Stomach (tissue), 9 donors: ENCODE data around the gene HK1. TPM values are rescaled to one million over a fixed set of nuclear protein-coding genes. Genes with fewer than 3 reads are reported as not detected.

Experiments
- DNase-seq, 2 donors: peaks; one replicate each; pipeline versions ENCODE4 v3.0.0 to v3.0.0-alpha.2; 2013 to 2019
- H3K27ac ChIP-seq, 5 donors: fragments of 200-600 bp in 4 of 5; sonication (generic) in 4 of 5; one replicate each; pipeline ENCODE4 v1.5.1; 2013 to 2019; ENCODE audit warnings: mild to moderate bottlenecking in 1 of 5, moderate library complexity in 1 of 5
- H3K27me3 ChIP-seq, 3 donors: fragments of 200-600 bp; sonication (generic); one replicate each; pipeline ENCODE4 v1.5.1; 2017 to 2019; ENCODE audit warnings: mixed run types in 1 of 3
- H3K36me3 ChIP-seq, 4 donors: fragments of 200-600 bp; sonication (generic); 1 replicate in 3 of 4; 2 replicates in 1 of 4; pipeline ENCODE4 v1.5.1; 2016 to 2019
- H3K4me1 ChIP-seq, 4 donors: fragments of 200-600 bp; sonication (generic); one replicate each; pipeline ENCODE4 v1.5.1; 2016 to 2019
- H3K4me3 ChIP-seq, 4 donors: fragments of 200-600 bp; sonication (generic) in 3 of 4; one replicate each; pipeline ENCODE4 v1.5.1; 2016 to 2019; ENCODE audit warnings: mild to moderate bottlenecking in 1 of 4
- H3K9me3 ChIP-seq, 4 donors: fragments of 200-600 bp; sonication (generic); one replicate each; pipeline ENCODE4 v1.5.1; 2016 to 2019
- CTCF ChIP-seq, 7 experiments: fragments of 450-650 bp in 4 of 7; fragments of 200-600 bp in 3 of 7; sonication (generic) in 3 of 7; IDR thresholded peaks; one replicate each; pipeline ENCODE4 v1.5.1; 2016 to 2019; ENCODE audit warnings: antibody characterized with exemption in 7 of 7, control low read depth in 2 of 7, mild to moderate bottlenecking in 1 of 7
- EP300 ChIP-seq: sonication (generic); formaldehyde crosslinking; IDR thresholded peaks from one replicate; pipeline ENCODE4 v1.6.1; 2017; ENCODE audit warnings: antibody characterized with exemption
- POLR2A ChIP-seq, 4 donors: fragments of 450-650 bp; IDR thresholded peaks; one replicate each; pipeline ENCODE4 v1.6.1; 2016; ENCODE audit warnings: antibody characterized with exemption in 4 of 4, control low read depth in 2 of 4, mild to moderate bottlenecking in 1 of 4, moderate library complexity in 1 of 4
- POLR2AphosphoS5 ChIP-seq, 3 donors: sonication (generic); formaldehyde crosslinking; IDR thresholded peaks; one replicate each; pipeline ENCODE4 v1.6.1; 2016; ENCODE audit warnings: antibody characterized with exemption in 3 of 3
- WGBS, 5 donors: extraction: QIAGEN DNeasy Blood & Tissue Kit in 3 of 5; methylation state at CpG; one replicate each; pipeline versions ENCODE4 v1.1.5 to v1.1.7; 2013 to 2018; 5-methylcytosine and 5-hydroxymethylcytosine counted together
- intact Hi-C: fragments of 100-400 bp; cut with DNase I; formaldehyde crosslinking; loops from one replicate; pipeline ENCODE4 v1.15.1; 2023; ENCODE audit warnings: low total_unique reads
- polyA plus RNA-seq, 3 donors: library from polyadenylated mRNA; stranded (reverse); fragments of 200-250 nt; gene quantifications; one replicate each; pipeline ENCODE4 v1.2.3, GENCODE V29; 2013
- total RNA-seq, 5 donors: library from RNA; depleted of rRNA; stranded (reverse); fragments of >200 nt; gene quantifications; one replicate each; pipeline versions ENCODE4 v1.1.0 to v1.2.3, GENCODE V29; 2014 to 2016
- donor health status: healthy with polysubstance abuse.
- donor health status: Bipolar disorder and iron deficiency.
- donor health status: healthy.

HK1 gene
- total and polyA plus RNA-seq, 8 donors, result 32.7 to 60.9 (median 50.8) TPM

DNA sequence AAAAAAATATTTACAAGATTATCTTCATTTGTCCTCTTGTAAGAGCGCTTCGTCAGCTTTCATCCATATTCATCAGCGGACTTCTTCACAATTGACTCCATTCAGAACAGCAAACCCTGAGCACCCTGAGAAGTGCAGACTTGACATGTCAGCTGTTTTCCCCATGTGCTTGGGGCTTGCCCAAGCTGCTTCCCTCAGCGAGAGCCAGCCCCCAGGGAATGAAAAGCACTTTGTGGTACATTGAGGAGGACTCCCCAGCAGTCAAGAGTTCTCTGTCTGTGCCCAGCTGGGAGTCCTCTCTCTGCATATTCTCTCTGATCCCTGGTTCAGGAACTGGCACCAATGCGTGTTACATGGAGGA is 35.5 kb upstream of the HK1 start:
- Histone ChIP-seq H3K27ac (no peak overlapping the region), H3K9me3 (no peaks in the 10 kb centered on the region), H3K4me1 (peaks cover 0 to 15% (median under 1%) of the 10 kb centered on the region in 4 donors), H3K4me3 (no peak overlapping the region), H3K27me3 (no peaks in the 10 kb centered on the region), H3K36me3 (no peaks in the 10 kb centered on the region)
- intact Hi-C loops, result no loop called here
- DNase-seq, result no peak
- TF ChIP-seq EP300 (no peak), POLR2AphosphoS5 (IDR thresholded peaks at IDR 0.05) (no peak), POLR2A (IDR thresholded peaks at IDR 0.05) (no peak), CTCF (IDR thresholded peaks at IDR 0.05) (no peak)
- 77 to 78% (median 77%) methylated on average over 5 of the region's 5 CpGs for WGBS, 5 donors

- no peaks in the 10 kb centered on the region for H3K36me3 ChIP-seq
Measured at GRCh38 chr10:69243817-69244216, 34.5 kb upstream of the HK1 start.

GRCh38 chr10:69246036-69246435 is 32.3 kb upstream of the HK1 start:
- no peaks in the 10 kb centered on the region for H3K4me1 ChIP-seq
- DNase-seq, result no peak
- intact Hi-C loops, result no loop called here
- no peak overlapping the region for H3K27ac ChIP-seq
- TF ChIP-seq EP300 (no peak), CTCF (IDR thresholded peaks at IDR 0.05) (no peak), POLR2AphosphoS5 (IDR thresholded peaks at IDR 0.05) (no peak)
- no peaks in the 10 kb centered on the region for H3K36me3 ChIP-seq
- no peaks in the 10 kb centered on the region for H3K9me3 ChIP-seq
- H3K4me3 ChIP-seq, result no peak overlapping the region
- no peaks in the 10 kb centered on the region for H3K27me3 ChIP-seq
- WGBS, 5 donors, result 90 to 95% (median 91%) methylated on average over 5 of the region's 5 CpGs

More at GRCh38 chr10:69243817-69244216, 34.5 kb upstream of the HK1 start:
- DNase-seq, result no peak
- Histone ChIP-seq H3K27me3 (no peaks in the 10 kb centered on the region), H3K27ac (no peak overlapping the region), H3K9me3 (no peaks in the 10 kb centered on the region), H3K4me1 (peaks cover 0 to 13% (median 0%) of the 10 kb centered on the region in 4 donors), H3K4me3 (no peak overlapping the region)
- TF ChIP-seq POLR2AphosphoS5 (IDR thresholded peaks at IDR 0.05) (no peak), POLR2A (IDR thresholded peaks at IDR 0.05) (no peak), CTCF (IDR thresholded peaks at IDR 0.05) (no peak), EP300 (no peak)
- intact Hi-C loops, result no loop called here
- 74 to 88% (median 78%) methylated on average over 10 of the region's 10 CpGs for WGBS, 5 donors

DNA sequence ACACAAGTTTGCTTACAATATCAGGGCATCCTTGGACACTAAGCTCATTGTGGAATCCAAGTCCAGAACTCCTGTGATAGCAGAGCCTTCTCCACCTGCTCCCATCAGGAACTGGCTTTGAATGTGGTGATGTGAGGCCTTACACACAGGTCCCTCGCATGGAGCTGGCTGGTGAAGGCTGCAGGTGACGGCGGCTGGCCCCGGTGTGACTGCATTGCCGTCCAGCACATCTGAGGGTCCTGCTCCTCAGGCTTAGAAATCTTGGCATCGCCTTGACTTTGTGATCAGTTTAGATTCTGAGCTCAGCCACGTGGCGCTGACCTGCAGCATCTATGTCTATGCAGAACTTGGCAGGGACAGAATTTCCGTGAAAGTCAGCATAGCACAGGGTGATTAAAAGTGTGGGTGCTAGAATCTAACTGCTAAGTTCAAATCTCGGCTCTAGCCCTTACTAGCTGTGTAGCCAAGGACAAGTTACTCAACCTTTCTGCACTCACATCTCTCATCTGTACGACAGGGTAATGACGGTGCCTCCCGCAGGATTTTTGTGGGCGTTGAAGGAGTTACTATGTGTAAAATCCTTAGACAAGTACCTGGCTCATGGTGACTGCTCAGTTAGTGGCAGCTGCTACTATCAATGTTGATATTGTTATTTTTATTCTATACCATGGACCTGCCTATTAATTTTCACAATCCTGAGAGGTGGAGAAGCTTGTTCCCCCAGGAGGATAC is 31.5 kb upstream of the HK1 start:
- 81 to 90% (median 82%) methylated on average over 10 to 14 of the region's 14 CpGs for WGBS, 5 donors

DNA sequence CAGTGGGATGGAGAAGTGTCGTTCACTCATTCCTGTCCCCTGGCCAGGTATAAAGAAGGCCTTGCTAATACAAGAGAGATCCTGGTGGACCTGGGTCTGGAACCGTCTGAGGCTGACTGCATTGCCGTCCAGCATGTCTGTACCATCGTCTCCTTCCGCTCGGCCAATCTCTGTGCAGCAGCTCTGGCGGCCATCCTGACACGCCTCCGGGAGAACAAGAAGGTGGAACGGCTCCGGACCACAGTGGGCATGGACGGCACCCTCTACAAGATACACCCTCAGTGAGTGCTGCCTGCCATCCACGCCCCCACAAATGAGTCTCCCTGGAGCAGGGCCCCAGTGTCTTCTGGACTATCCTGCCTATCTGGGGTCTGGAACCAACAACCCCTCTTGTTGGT is 31.0 kb upstream of the HK1 start:
- no peak for DNase-seq
- 90 to 95% (median 93%) methylated on average over 7 to 13 of the region's 13 CpGs for WGBS, 5 donors
- Histone ChIP-seq H3K27me3 (no peaks in the 10 kb centered on the region), H3K36me3 (no peaks in the 10 kb centered on the region), H3K4me3 (no peak overlapping the region), H3K27ac (no peak overlapping the region), H3K9me3 (no peaks in the 10 kb centered on the region), H3K4me1 (no peaks in the 10 kb centered on the region)
- TF ChIP-seq POLR2AphosphoS5 (IDR thresholded peaks at IDR 0.05) (no peak), POLR2A (IDR thresholded peaks at IDR 0.05) (no peak), EP300 (no peak), CTCF (IDR thresholded peaks at IDR 0.05) (no peak)
- intact Hi-C loops, result no loop called here

More for the DNA sequence above, 31.5 kb upstream of the HK1 start:
- Histone ChIP-seq H3K4me1 (no peaks in the 10 kb centered on the region), H3K27me3 (no peaks in the 10 kb centered on the region), H3K36me3 (no peaks in the 10 kb centered on the region), H3K4me3 (no peak overlapping the region), H3K9me3 (no peaks in the 10 kb centered on the region), H3K27ac (no peak overlapping the region)
- TF ChIP-seq POLR2A (IDR thresholded peaks at IDR 0.05), result no peak
- intact Hi-C loops, result no loop called here
- DNase-seq, result no peak
